NCI-H2196 treated with DMSO at 0.1 percent for 48 hours (cell line): ENCODE measurements around the gene IQCN.

Experiments
- DNase-seq: peaks from one replicate; lab custom pipeline; 2025; ENCODE audit not compliant: unreplicated experiment; lab: John Stamatoyannopoulos, UW

IQCN gene

DNA sequence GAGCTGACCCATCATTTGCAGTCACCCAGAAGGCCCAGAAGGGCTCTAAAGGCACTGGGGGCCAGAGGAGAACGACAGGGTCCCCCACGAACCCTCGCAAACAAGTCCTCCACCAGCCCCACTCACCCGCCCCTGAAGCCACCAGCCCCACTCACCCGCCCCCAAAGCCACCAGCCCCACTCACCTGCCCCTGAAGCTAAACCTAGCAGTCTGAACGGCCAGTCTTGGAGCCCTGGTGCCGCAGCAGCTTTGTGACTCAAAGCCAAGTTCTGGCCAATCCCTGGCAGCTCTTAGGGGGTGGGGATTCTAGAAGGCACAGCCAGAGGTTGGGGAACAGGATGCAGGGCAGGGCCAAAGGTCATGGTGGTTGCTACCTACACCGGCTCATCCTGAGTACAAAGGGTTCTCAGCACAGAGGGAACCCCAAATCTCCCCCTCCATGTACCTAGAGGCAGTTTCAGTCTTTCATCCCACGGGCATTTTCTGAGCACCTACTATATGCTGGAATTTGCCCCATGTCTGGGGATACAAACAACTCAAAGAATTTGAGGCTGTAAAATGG, at the start of gene IQCN:
IQCN (minus strand) TSS at position 234 of the 562 bp plus-strand sequence. CDS start 4,974 bp downstream, outside the sequence.
- no peak for DNase-seq

GRCh38 chr19:18322759-18323460, 48.7 kb upstream of the IQCN start, which contains the start of gene LSM4:
TSS of gene LSM4 (minus strand) at chr19:18323076. CDS start at chr19:18323020, 56 bp downstream.
- DNase-seq = peak; percentile 97

GRCh38 chr19:18322318-18322758, 48.1 kb upstream of the IQCN start:
- DNase-seq = no peak

- DNase-seq = no peak
These were observed 47.5 kb upstream of the IQCN start for GRCh38 chr19:18321734-18322102.

- no peak for DNase-seq
These were observed 46.8 kb upstream of the IQCN start for GRCh38 chr19:18320865-18321733.

DNA sequence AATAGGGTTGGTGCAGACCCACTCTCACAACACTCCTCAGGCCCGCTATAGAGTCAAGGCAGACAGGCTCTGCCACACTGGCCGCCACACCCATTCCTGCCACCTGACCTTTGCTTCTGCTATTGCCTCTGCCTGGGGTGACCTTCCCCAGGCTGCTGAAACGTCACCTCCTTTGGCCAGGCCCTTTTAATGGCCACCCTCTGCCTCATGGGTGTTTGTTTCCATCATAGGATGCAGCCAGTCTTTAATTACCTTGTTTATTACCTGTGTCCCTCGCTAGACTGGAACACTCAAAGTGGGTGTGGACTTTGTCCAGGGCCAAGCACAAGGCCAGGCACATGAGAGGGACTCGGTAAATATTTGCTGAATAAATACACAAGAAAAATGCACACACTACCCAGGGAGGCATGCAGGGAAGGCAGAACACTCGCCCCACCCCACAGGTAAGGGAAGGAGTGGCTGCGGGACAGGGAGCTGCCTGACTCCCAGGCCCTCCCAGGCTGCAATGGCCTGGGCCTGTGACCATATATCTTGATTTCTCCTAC, 45.4 kb upstream of the IQCN start:
- DNase-seq = no peak

DNA sequence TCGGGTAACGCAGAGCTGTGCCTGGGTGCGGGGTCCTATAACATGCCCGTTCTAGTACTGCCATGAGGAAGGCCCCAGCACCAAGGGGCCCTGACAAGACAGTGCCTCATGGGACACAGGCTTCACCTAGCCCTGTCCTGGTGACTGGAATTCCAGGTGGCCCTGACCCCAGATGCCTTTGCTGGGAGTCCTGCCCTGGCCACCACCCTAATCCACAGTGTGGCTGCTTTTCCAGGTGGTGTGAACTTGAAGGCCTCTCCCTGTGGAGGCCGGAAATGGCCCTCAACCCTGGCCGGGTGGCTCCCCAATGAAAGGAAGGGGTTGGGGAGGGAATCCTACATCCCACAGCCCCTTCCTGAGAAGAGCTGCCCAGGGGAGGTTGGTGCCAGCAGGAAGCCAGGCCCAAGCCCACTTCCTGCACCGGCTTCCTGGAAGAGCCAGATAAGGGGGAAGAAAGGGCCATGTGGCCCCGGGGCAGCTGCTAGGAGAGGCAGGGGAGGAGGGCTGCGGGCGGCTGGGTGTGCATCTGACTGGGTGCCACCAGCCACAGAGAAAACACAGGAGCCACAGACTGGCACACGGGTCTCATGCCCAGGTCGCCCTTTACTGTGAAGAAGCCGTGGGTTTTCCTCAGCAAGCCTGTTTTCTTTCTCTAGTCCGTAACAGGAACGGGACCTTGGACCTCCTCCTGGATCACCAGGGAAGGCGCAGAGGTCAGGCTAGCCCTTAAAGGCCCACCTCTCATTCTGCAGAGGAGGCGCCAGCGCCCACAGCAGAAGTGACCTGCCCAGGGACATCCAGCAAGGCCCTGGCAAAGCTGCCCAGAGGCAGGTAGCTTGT, 43.9 kb upstream of the IQCN start:
- DNase-seq = no peak

DNA sequence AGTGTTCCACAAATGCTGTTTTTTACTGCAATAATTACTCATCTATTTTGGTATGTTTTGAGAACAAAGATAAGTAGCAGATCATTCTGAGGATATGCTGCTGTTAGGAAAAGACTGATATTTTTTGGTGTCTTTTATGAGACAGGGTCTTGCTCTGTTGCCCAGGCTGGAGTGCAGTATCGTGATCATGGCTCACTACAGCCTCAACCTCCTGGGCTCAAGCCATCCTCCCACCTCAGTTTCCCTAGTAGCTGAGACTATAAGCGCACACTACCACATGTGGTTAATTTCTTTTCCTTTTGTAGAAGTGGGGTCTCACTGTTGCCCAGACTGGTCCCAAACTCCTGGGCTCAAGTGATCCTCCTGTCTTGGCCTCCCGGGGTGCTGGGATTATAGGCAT, 39.1 kb upstream of the IQCN start:
- no peak for DNase-seq

DNA sequence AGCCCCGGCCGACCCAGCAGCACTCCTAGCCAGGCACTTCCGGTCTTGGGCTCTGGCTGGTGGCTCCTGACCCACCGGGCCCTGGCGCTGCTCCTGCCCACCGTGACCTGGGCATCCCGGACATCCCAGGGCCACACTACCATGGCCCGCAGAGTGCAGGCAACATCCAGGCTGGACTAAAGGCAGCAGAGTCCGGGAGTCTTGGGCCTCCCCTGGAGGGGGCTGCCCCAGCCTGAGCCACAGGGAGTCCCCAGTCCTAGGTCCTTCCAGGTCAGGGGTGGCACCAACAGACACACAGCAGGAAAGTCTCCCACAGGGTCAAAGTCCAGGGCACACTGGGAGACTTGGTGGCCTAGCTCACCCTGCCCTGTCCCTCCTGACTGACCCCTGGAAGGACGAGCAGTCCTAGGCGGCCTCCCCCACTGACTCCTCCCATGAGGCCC, 37.9 kb upstream of the IQCN start:
- DNase-seq = no peak

DNA sequence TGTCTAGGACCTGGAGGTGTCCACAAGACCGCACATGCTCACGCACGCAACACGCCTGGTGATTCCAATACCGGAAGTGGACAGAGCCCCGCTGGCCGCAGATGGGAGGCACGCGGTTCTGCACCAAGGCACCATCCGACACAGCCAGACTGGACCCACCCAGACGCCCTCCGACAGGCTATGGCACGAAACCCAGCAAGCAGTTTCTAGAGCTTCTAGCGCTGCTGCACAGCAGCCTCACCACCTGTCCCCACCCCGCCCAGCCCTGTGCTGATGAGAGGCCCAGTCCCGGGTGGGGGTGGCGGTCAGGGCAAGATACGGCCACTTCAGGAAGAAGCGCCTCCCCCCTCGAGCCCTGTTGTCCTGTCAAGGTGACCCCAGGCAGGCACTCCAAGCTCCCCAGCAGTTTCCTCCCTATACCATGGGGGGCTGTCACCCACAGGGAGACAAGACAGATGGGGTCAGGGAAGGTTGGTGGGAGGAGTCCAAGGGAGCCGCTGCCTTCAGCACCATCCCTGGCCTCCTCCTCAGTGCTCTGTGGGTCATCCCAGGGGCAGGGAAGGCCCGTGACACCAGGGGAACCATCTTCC, 37.3 kb upstream of the IQCN start:
- DNase-seq = no peak

DNA sequence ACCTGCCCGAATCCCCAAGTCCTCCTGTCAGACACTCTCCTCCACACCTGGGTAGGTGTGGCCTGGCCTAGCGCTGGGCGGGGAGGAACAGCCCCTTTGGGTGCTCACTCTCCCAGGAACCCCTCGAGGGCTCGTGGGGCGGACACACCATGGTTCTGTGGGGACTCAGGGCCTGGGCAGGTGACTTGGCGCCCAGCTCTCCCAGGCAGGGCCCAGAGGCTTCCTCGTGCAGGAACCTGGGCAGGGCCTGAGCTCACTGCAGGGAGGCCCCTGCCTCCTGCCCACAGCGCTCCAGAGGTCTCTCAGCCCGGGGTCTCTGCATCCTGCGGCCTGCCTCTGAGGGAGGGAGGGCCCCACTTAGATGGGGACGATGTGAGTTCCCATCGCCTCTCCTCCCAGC, 36.7 kb upstream of the IQCN start:
- DNase-seq = no peak

DNA sequence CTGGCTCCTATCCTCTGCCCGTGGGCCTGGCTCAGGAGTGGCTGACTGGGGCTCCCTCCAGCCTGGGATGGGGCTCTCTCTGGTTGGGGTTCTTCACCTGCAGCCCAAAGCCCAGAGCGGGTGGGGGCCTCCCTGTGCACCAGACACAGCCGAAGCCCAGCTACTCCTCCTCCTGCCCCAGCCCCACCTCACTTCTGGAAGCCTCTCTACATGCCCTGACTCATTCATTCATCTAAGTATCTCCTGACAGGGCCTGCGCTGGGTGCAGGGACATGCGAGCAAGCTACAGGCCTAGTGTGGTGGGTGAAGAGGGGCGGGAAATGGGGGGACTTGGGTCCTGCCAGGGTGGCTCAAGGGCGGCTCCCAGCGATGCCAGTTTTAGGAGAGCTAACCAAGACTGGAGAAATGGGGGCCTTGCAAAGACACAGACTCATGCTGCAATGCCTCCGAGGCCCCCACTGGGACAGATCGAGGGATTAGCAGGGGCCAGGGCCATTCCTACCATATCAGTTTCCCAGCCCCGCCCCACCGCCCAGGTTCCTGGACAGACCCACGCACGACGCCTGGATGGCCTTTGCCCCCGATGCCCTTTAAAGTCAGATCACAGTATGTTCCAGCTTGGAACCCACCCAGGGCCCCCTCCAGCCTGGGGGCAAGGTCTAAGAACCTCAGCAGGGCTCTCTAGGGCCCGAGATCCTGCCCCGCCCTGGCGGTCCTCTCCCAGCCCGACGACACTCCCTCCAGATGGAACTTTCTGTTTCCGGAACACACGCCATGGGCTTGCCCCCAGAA, 36.1 kb upstream of the IQCN start:
- DNase-seq = no peak

- no peak for DNase-seq
These were observed 35.3 kb upstream of the IQCN start for GRCh38 chr19:18309525-18310064.

GRCh38 chr19:18308948-18309325, 34.7 kb upstream of the IQCN start:
- DNase-seq = no peak

GRCh38 chr19:18308051-18308947, 34.0 kb upstream of the IQCN start:
- DNase-seq = no peak

DNA sequence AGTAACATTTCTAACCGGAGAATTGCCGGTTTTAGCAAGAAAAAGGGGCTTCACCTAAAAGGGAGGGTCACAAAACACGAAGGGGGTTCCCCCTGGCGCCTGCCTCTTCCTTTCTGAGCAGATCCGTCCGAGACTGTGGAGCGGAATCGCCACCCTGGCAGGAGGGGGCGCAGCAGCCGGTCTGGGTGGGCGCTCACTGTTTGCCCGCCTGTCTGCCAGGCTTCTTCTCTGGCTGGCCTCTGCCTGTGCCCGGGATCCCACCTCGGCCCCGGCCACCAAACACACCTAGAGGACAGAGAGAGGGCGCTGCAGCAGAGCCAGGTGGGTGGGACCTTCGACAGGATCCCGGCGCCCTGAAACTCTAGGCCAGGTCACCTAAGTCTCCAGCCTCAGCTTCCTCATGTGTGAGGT, 33.0 kb upstream of the IQCN start:
- DNase-seq = no peak

- no peak for DNase-seq
These were observed 32.6 kb upstream of the IQCN start for GRCh38 chr19:18306888-18307260.

DNA sequence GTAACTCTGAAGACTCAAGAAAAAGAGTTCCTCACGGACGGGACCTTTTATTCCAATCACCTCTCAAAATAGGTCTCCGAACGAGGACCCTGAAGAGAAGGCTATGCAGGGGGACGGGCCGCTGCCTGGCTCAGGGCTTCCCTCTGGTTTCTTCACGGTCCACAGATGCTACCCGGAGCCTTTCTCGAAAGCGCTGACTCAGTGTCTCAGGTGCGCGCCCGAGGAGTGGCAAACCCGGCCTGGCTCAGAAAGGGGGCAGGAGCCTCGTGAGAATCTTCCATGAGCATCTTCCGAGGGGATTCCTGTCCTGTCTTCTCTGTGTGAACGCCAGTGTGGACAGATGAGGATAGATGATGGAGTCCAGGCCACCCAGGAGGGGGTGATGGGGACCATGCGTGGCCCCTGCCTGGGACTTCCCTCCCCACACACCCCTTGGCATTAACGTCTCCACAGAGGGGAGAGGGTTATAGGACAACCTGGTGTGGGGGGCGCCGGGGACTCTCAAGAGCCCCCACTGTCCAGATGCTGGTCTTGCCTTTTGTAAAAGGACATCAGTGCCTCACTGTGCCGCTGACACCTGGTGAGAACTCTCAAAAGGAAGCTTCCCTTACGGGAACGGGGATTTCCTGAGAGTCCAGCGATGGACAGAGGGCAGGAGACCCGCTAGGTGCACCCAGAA, 32.1 kb upstream of the IQCN start:
- no peak for DNase-seq
